Measurements from ENCODE around the gene TPST2. TPM values are rescaled to one million over a fixed set of nuclear protein-coding genes. Genes with fewer than 3 reads are reported as not detected.

Gene TPST2
- polyA plus RNA-seq, 1 experiment, result 84.9 TPM

DNA sequence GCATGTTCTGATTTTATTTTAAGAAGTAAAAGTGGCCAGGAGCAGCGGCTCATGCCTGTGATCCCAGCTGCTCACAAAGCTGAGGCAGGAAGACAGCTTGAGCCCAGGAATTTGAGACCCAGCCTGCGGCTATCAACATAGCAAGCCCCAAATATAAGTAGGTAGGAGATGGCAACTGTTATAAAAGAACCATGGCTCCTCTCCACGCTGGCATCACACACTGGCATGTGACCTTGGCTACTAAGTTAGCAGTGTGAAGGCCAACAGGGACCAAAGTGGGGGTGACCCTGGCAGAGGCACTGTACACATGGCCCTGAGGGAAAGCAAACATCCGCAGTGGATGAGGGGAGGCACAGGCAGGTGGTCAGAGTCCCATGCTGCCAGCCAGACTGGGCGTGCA lies 33.0 kb downstream of the TPST2 start:
- DNase-seq (ENCODE audit: low read depth), result no peak
- ChIA-PET CTCF (no interaction called here), POLR2A (no interaction called here)
- no peaks in the 10 kb centered on the region for H3K27me3 ChIP-seq (ENCODE audit: control insufficient read depth, insufficient read depth, low read length)
- no peak overlapping the region for H3K4me3 ChIP-seq (ENCODE audit: low read depth, low read length)
- TF ChIP-seq, protein P1, sequence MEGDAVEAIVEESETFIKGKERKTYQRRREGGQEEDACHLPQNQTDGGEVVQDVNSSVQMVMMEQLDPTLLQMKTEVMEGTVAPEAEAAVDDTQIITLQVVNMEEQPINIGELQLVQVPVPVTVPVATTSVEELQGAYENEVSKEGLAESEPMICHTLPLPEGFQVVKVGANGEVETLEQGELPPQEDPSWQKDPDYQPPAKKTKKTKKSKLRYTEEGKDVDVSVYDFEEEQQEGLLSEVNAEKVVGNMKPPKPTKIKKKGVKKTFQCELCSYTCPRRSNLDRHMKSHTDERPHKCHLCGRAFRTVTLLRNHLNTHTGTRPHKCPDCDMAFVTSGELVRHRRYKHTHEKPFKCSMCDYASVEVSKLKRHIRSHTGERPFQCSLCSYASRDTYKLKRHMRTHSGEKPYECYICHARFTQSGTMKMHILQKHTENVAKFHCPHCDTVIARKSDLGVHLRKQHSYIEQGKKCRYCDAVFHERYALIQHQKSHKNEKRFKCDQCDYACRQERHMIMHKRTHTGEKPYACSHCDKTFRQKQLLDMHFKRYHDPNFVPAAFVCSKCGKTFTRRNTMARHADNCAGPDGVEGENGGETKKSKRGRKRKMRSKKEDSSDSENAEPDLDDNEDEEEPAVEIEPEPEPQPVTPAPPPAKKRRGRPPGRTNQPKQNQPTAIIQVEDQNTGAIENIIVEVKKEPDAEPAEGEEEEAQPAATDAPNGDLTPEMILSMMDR (IDR thresholded peaks at IDR 0.05; ENCODE audit: insufficient read depth, low read depth, low read length), result no peak
- no peaks in the 10 kb centered on the region for H3K36me3 ChIP-seq (ENCODE audit: control insufficient read depth, insufficient read depth, low read length)

DNA sequence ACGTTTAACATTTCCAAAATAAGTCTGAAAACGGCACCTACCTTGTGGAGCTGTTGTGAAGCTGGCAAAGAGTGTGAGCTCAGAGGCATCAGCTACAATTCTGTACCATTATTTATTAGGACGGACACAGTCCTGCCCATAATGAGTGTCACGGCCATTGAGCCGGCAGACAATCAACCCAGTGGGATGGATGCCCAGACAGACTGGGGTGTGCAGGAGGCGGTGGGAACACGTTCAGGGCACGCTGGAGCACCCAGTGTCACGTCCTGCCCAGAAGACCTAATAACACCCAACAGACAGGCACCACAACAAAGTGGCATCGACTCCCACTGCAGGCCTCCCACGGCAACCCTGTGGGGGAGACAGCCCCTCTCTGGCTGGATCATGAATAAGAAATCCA lies 34.5 kb downstream of the TPST2 start:
- TF ChIP-seq, protein P1 (IDR thresholded peaks at IDR 0.05; ENCODE audit: insufficient read depth, low read depth, low read length), result no peak
- no peaks in the 10 kb centered on the region for H3K27me3 ChIP-seq (ENCODE audit: control insufficient read depth, insufficient read depth, low read length)
- ChIA-PET POLR2A (no interaction called here), CTCF (interaction anchor here (1.3 to 1.5 kb wide), 3 partner anchors 9 to 17 kb away, joined by 3 to 4 read pairs (median 3); no protein-coding TSS in a partner anchor)
- no peaks in the 10 kb centered on the region for H3K36me3 ChIP-seq (ENCODE audit: control insufficient read depth, insufficient read depth, low read length)
- no peak for DNase-seq (ENCODE audit: low read depth)
- no peak overlapping the region for H3K4me3 ChIP-seq (ENCODE audit: low read depth, low read length)

DNA sequence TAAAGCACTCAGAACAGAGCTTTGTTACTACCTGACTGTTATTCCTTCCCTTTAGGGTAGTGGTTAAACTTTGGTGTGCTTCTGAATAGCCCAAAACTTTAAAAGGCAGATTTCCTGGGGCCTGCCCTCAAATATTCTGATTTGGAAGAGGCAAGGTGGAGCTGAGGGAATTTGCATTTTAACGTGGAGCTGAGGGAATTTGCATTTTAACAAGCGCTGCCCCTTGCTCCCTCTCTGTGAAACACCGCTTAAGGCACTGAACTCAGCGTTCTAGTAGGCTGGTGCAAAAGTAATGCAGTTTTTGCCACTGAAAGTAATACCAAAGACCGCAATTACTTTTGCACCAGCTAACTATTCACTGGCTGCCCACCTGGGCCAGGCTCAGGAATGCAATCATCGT lies 35.0 kb downstream of the TPST2 start:
- DNase-seq (ENCODE audit: low read depth), result no peak
- ChIA-PET POLR2A (no interaction called here), CTCF (interaction anchor here (1.3 to 1.5 kb wide), 3 partner anchors 9 to 17 kb away, joined by 3 to 4 read pairs (median 3); no protein-coding TSS in a partner anchor)
- Histone ChIP-seq H3K27me3 (ENCODE audit: control insufficient read depth, insufficient read depth, low read length) (no peaks in the 10 kb centered on the region), H3K4me3 (ENCODE audit: low read depth, low read length) (no peak overlapping the region), H3K36me3 (ENCODE audit: control insufficient read depth, insufficient read depth, low read length) (no peaks in the 10 kb centered on the region)
- TF ChIP-seq, protein P1 (IDR thresholded peaks at IDR 0.05; ENCODE audit: insufficient read depth, low read depth, low read length), result no peak

DNA sequence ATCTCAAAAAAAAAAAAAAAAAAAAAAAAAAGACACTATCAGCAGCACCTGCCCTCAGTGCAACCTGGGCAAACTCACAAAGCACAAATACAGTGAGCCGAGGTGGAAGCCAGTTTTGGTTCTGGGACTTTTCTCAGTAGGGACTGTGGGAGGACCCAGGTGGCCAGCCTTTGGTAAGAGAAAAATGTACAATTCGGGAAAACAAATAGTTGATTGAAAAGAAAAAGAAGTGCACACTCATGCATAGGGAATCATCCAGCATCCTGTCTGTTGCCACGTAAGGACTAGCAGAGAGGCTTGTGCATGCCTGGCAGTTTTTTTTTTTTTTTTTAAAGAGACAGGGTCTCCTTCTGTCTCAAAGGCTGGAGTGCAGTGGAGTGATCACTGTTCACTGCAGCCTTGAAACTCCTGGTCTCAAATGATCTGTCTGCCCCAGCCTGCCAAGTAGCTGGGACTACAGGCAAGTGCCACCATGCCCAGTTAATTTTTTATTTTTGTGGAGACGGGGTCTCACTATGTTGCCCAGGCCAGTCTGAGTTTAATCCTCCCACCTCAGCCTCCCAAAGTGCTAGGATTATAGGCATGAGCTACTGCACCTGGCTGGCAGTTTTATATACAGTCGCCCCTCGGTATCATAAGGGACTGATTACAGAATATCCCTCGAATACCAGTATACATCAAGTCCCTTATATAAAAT lies 36.7 kb downstream of the TPST2 start:
- TF ChIP-seq, protein P1 (IDR thresholded peaks at IDR 0.05; ENCODE audit: insufficient read depth, low read depth, low read length), result no peak
- no peak overlapping the region for H3K4me3 ChIP-seq (ENCODE audit: low read depth, low read length)
- ChIA-PET POLR2A (interaction anchor here (0.7 kb wide), 1 partner anchor 27 kb away, joined by 17 read pairs; no protein-coding TSS in a partner anchor), CTCF (interaction anchor here (0.5 to 1.0 kb wide), 2 partner anchors 20 to 32 kb away, joined by 4 to 5 read pairs; no protein-coding TSS in a partner anchor)
- peak; percentile 46 for DNase-seq (ENCODE audit: low read depth)
- no peaks in the 10 kb centered on the region for H3K27me3 ChIP-seq (ENCODE audit: control insufficient read depth, insufficient read depth, low read length)
- H3K36me3 ChIP-seq (ENCODE audit: control insufficient read depth, insufficient read depth, low read length), result no peaks in the 10 kb centered on the region

DNA sequence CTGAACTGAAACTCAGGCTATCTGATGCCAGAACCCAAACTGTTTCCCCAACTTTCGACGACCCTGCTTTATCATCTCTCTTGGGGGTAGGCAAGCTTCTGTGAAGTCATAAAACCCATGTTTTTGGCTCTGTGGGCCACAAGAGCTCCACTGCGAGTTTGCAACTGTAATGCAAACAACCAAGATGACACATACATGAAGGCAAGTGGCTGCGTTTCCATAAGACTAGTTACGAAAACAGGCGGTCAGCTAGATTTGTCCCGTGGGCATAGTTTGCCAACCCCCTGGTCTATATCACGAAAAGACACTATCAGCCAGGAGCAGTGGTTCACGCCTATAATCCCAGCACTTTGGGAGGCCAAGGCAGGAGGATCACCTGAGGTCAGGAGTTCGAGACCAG lies 37.5 kb downstream of the TPST2 start:
- H3K36me3 ChIP-seq (ENCODE audit: control insufficient read depth, insufficient read depth, low read length), result no peaks in the 10 kb centered on the region
- no peaks in the 10 kb centered on the region for H3K27me3 ChIP-seq (ENCODE audit: control insufficient read depth, insufficient read depth, low read length)
- no peak overlapping the region for H3K4me3 ChIP-seq (ENCODE audit: low read depth, low read length)
- DNase-seq (ENCODE audit: low read depth), result no peak
- TF ChIP-seq, protein P1 (IDR thresholded peaks at IDR 0.05; ENCODE audit: insufficient read depth, low read depth, low read length), result no peak
- CTCF ChIA-PET, result interaction anchor here (0.8 kb wide), 1 partner anchor 126 kb away, joined by 3 read pairs; no protein-coding TSS in a partner anchor
- POLR2A ChIA-PET, result interaction anchor here (0.7 kb wide), 1 partner anchor 27 kb away, joined by 17 read pairs; no protein-coding TSS in a partner anchor
